Measurements from ENCODE around the gene SORBS1. TPM values are rescaled to one million over a fixed set of nuclear protein-coding genes. Genes with fewer than 3 reads are reported as not detected.

The SORBS1 gene
- total RNA-seq, 4 donors from 2014 or later = 92.2 to 308 (median 150) TPM

DNA sequence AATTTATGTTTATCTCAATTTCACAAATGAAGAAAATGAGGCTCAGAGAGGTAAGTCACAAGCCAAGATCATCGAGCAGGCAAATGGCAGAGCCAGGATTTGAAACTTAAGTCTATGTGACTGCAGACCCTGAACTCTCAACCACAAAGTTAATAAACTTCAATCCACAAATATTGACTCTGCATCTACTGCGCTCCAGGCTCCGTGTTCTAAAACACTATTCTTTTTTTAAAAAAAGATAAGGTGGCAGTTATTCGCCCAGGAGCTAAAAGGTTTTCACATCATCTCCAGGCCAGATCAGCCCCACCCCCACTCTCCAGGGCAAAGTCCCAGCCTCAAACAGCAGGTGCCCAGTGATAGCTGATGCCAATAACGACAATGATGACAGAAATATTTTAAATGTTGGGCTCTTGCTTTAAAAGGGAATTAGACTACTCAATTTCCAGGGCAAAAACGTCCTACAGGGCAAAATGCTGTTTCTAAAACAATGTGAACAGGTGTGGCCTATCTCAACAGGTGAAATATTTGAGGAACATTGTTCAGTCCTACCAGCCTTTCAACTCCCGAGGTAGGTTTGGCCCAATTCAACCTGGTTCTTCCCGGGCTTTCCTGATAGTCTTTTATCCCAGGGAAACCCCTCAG, 85.2 kb downstream of the SORBS1 start:
- Histone ChIP-seq H3K4me1 (peaks cover 12 to 92% (median 76%) of the 10 kb centered on the region in 4 donors), H3K27me3 (no peaks in the 10 kb centered on the region), H3K4me3 (no peak overlapping the region), H3K27ac (peak overlapping the region; percentile 78 to 89 (median 88)), H3K9me3 (no peaks in the 10 kb centered on the region), H3K36me3 (no peaks in the 10 kb centered on the region)
- TF ChIP-seq, protein P1, sequence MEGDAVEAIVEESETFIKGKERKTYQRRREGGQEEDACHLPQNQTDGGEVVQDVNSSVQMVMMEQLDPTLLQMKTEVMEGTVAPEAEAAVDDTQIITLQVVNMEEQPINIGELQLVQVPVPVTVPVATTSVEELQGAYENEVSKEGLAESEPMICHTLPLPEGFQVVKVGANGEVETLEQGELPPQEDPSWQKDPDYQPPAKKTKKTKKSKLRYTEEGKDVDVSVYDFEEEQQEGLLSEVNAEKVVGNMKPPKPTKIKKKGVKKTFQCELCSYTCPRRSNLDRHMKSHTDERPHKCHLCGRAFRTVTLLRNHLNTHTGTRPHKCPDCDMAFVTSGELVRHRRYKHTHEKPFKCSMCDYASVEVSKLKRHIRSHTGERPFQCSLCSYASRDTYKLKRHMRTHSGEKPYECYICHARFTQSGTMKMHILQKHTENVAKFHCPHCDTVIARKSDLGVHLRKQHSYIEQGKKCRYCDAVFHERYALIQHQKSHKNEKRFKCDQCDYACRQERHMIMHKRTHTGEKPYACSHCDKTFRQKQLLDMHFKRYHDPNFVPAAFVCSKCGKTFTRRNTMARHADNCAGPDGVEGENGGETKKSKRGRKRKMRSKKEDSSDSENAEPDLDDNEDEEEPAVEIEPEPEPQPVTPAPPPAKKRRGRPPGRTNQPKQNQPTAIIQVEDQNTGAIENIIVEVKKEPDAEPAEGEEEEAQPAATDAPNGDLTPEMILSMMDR (IDR thresholded peaks at IDR 0.05) = no peak
- TF ChIP-seq EP300 (IDR thresholded peaks at IDR 0.05; ENCODE audit: low read depth) = peak; percentile 4
- peak in 1 of 3 donors; percentile 38 for TF ChIP-seq POLR2AphosphoS5 (IDR thresholded peaks at IDR 0.05)
- no peak for TF ChIP-seq POLR2A (IDR thresholded peaks at IDR 0.05)
- 43 to 47% methylated on average over 8 of the region's 8 CpGs for WGBS, 2 donors (ENCODE audit: low coverage in 1 of 2)
- peak; percentile 87 for DNase-seq
- intact Hi-C loops (cut with DNase I; ENCODE audit: low total_unique reads) (loop anchor here (1.0 kb wide), 1 partner anchor 26 kb away; no protein-coding TSS in a partner anchor), in situ Hi-C loops (cut with MboI; ENCODE audit: low pct_ligation_motif_present in 1 of 4, low pct_unique_long_range_greater_than_20kb in 1 of 4, low sequenced_read_pairs in 3 of 4) (no loop called here)

DNA sequence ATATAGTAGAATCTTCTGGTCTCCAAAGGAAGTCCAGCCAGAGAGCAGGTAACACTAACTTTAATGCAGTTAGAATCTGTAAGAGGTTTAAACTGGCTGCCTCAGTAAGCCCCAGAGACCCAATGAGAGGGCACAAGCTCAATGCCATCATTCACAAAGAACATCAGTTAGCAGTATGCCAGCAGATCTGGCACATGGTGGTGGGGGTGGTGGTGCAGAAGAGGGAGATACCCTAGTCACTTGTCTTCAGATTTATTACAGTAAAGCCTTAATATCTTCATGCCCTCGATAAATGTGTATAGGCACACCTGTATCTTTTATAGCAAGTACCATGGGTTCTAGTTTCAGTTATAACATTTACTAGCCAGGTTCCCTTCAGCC, 86.2 kb downstream of the SORBS1 start:
- in situ Hi-C loops (cut with MboI; ENCODE audit: low pct_ligation_motif_present in 1 of 4, low pct_unique_long_range_greater_than_20kb in 1 of 4, low sequenced_read_pairs in 3 of 4) = no loop called here
- WGBS, 2 donors (ENCODE audit: low coverage in 1 of 2) = 35 to 50% methylated on average over 1 of the region's 1 CpG
- intact Hi-C loops (cut with DNase I; ENCODE audit: low total_unique reads) = no loop called here
- Histone ChIP-seq H3K36me3 (no peaks in the 10 kb centered on the region), H3K27me3 (no peaks in the 10 kb centered on the region), H3K4me3 (no peak overlapping the region), H3K27ac (peak overlapping the region; percentile 78 to 89 (median 88)), H3K9me3 (no peaks in the 10 kb centered on the region), H3K4me1 (peaks cover 20 to 90% (median 74%) of the 10 kb centered on the region in 4 donors)
- TF ChIP-seq, protein P1 (IDR thresholded peaks at IDR 0.05) = no peak
- no peak for TF ChIP-seq EP300 (IDR thresholded peaks at IDR 0.05; ENCODE audit: low read depth)
- no peak for DNase-seq

DNA sequence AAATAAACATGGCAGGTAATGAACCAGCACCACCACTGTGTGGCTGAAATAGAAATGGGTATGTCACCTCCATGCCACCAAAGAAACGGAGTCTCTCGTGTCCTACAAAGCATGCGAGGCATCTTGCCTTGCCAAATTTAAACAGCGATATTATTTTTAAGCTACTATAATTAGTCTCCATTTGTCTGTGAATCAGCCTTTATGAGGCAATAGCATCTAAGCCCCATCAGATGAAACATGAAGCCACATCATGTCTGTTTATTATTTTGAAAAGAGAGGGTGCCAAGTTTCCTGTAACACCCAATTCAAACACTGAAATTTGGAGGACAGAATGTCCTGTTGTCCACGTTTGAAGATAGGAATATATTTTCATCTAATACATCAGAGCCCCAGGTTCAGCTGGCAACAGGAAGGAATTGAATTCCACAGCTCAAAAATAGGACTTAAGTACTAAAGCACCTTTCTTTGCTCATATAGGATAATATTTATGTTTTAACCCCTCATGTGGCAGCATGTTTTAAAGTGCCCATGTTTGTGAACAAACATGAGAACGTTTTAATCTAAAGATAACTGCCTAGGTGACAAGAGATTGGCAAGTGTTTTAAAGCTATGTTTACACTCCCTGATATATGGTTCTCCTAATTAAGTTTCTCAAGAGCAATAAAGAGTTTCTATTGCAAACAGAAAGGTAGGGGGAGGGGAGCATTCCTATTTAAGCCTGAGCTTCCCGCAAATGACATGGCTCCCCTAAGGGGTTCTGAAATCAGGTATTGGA, 86.8 kb downstream of the SORBS1 start:
- peak; percentile 70 to 87 (median 86) for TF ChIP-seq POLR2AphosphoS5 (IDR thresholded peaks at IDR 0.05)
- TF ChIP-seq, protein P1 (IDR thresholded peaks at IDR 0.05) = peak in 2 of 5 experiments; percentile 20 to 35
- peak; percentile 97 for TF ChIP-seq EP300 (IDR thresholded peaks at IDR 0.05; ENCODE audit: low read depth)
- TF ChIP-seq POLR2A (IDR thresholded peaks at IDR 0.05) = no peak
- no peaks in the 10 kb centered on the region for H3K27me3 ChIP-seq
- H3K9me3 ChIP-seq = no peaks in the 10 kb centered on the region
- H3K4me1 ChIP-seq = peaks cover 25 to 90% (median 74%) of the 10 kb centered on the region in 4 donors
- no peaks in the 10 kb centered on the region for H3K36me3 ChIP-seq
- no peak overlapping the region for H3K4me3 ChIP-seq
- intact Hi-C loops (cut with DNase I; ENCODE audit: low total_unique reads) = no loop called here
- in situ Hi-C loops (cut with MboI; ENCODE audit: low pct_ligation_motif_present in 1 of 4, low pct_unique_long_range_greater_than_20kb in 1 of 4, low sequenced_read_pairs in 3 of 4) = no loop called here
- H3K27ac ChIP-seq = peak overlapping the region; percentile 78 to 89 (median 88)
- DNase-seq = no peak
- WGBS, 2 donors (ENCODE audit: low coverage in 1 of 2) = 22 to 26% methylated on average over 6 to 7 of the region's 7 CpGs

DNA sequence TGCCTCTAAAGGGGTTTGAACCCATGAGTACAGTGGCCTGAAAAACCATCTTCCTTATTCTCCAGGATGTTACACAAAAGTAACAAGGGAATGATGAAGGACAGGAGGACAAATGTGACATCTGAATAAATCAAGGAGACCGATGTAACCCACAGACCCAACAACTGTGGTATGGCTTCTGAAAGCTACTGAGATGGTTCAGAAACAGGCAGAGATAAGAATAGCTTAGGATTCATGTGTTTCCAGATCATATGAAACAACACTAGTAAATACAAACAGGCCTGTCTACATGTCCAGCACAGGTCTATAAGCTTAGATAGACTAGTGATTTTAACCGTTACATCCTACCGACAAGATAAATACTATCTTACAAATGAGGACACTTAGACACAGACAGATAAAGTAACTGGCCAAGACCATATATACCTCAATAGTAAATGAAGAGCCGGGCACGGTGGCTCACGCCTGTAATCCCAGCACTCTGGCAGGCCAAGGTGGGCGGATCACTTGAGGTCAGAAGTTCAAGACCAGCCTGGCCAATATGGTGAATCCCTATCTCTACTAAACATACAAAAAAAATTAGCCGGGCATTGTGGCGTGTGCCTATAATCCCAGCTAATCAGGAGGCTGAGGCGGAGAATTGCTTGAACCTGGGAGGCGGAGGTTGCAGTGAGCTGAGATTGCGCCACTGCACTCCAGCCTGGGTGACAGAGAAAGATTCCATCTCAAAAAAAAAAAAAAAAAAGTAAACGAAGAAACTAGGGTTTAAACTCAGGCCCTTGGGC, 88.7 kb downstream of the SORBS1 start:
- Histone ChIP-seq H3K36me3 (no peaks in the 10 kb centered on the region), H3K4me1 (peaks cover 26 to 88% (median 76%) of the 10 kb centered on the region in 4 donors), H3K4me3 (no peak overlapping the region), H3K27me3 (no peaks in the 10 kb centered on the region), H3K9me3 (no peaks in the 10 kb centered on the region), H3K27ac (peak overlapping the region; percentile 78 to 89 (median 88))
- no peak for DNase-seq
- intact Hi-C loops (cut with DNase I; ENCODE audit: low total_unique reads) (no loop called here), in situ Hi-C loops (cut with MboI; ENCODE audit: low pct_ligation_motif_present in 1 of 4, low pct_unique_long_range_greater_than_20kb in 1 of 4, low sequenced_read_pairs in 3 of 4) (no loop called here)
- TF ChIP-seq, protein P1 (IDR thresholded peaks at IDR 0.05) = no peak
- no peak for TF ChIP-seq POLR2AphosphoS5 (IDR thresholded peaks at IDR 0.05)
- TF ChIP-seq EP300 (IDR thresholded peaks at IDR 0.05; ENCODE audit: low read depth) = no peak
- TF ChIP-seq POLR2A (IDR thresholded peaks at IDR 0.05) = no peak
- WGBS, 2 donors (ENCODE audit: low coverage in 1 of 2) = 52 to 88% methylated on average over 2 to 13 of the region's 13 CpGs
